RKO (cell line): Measurements from ENCODE around the gene MED16.
"Not testable (repeated sequence)": the region's sequence is repeated elsewhere in the genome, so short reads cannot be mapped to it uniquely, and the experiment has no call there.

Experiments
- DNase-seq: peaks from one replicate; pipeline ENCODE4 v3.0.0-alpha.2; 2016; ENCODE audit warnings: low spot score

MED16 gene

DNA sequence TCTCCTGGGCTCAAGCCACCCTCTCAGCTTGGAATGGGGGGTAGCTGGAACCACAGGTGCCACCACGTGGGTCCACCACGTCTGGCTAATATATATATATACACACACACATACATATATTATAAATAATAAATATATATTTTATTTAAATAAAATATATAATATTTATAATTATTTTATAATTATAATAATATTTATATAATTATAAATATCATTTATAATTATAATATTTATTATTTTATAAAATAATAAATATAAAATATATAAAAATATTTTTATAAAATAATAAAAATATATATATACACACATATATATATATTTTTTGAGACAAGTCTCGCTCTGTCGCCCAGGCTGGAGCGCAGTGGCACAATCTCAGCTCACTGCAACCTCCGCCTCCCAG, 38.4 kb downstream of the MED16 start:
- no peak for DNase-seq

DNA sequence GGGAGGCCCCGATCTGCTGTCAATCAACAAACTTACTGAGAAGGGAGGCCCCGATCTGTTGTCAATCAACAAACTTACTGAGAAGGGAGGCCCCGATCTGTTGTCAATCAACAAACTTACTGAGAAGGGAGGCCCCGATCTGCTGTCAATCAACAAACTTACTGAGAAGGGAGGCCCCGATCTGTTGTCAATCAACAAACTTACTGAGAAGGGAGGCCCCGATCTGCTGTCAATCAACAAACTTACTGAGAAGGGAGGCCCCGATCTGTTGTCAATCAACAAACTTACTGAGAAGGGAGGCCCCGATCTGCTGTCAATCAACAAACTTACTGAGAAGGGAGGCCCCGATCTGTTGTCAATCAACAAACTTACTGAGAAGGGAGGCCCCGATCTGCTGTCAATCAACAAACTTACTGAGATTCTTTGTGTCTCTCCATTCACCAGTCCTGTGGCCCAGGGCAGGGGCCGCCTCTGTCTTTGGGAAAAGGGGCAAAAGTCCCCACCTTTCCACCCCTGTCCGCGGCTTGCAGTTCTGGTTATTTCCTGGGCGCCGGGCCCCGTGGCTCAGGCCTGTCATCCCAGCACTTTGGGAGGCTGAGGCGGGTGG, 39.3 kb downstream of the MED16 start:
- DNase-seq: not testable (repeated sequence)

DNA sequence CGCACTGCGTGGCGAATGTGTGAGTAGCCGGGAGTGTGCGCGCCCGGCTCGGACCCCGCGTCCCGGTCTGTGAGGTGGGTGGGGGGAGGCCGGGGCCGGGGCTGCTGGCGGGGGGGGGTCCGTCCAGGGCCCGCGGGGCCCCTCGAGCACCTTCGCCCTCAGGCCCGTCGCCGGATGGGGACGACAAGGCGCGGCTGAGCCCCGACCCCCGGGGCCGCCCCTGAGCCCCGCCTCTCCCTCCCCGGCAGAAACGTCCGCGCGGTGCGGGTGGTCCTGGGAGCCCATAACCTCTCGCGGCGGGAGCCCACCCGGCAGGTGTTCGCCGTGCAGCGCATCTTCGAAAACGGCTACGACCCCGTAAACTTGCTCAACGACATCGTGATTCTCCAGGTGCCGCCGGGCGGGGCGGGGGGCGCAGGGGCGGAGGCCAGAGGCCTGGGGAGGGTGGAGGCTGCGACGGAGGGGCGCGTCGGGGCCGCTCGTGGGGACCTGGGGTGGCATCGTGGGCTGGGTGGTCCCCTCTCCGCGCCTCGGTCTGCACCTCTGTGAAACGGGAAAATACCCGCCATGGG, 39.9 kb downstream of the MED16 start:
- no peak for DNase-seq

GRCh38 chr19:852136-853013, 40.6 kb downstream of the MED16 start, which contains the start of gene ELANE:
TSS of gene ELANE (plus strand) at chr19:852303. CDS start at chr19:852329, 26 bp downstream.
- DNase-seq: no peak

GRCh38 chr19:850979-851335, 42.0 kb downstream of the MED16 start:
- no peak for DNase-seq

- peak; percentile 43 for DNase-seq
Measured at GRCh38 chr19:850221-850978, 42.6 kb downstream of the MED16 start.

DNA sequence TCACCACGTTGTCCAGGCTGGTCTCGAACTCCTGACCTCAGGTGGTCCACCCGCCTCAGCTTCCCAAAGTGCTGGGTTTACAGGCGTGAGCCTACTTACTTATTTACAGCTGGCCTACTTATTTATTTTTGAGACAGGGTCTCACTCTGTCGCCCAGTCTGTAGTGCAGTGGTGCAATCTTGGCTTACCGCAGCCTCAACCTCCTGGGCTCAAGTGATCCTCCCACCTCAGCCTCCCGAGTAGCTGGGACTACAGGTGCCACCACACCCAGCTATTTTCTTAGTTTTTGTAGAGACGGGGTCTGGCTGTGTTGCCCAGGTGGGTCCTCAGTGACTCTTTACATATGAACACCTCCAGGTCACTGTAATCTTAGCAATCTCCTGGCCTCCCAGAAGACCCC, 43.8 kb downstream of the MED16 start:
- DNase-seq: not testable (repeated sequence)

- no peak for DNase-seq
Measured at GRCh38 chr19:848386-848921, 44.5 kb downstream of the MED16 start.

DNA sequence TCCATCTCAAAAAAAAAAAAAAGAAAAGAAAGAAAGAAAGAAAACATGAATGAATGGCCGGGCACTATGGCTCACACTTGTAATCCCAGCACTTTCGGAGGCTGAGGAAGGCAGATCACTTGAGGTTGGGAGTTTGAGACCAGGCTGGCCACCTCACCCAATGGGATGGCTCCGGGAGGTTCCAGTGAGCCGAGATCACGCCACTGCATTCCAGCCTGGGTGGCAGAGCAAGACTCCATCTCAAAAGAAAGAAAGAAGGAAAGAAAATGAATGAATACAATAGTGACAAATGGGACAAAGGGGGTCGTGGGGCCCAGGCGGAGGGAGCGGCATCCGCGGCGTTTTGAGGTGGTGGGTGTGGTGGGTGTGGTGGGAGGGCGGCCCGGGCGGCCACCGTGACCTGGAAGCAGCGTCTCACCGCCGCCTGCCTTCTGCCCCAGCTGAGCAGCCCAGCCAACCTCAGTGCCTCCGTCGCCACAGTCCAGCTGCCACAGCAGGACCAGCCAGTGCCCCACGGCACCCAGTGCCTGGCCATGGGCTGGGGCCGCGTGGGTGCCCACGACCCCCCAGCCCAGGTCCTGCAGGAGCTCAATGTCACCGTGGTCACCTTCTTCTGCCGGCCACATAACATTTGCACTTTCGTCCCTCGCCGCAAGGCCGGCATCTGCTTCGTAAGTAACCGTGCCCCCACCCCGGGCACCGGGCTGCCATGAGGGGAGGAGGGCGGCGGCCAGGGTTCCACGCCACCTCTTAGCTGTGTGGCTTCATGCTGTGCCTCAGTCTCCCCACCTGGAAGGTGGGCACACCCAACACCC, 47.1 kb downstream of the MED16 start:
- no peak for DNase-seq

- no peak for DNase-seq
Measured at GRCh38 chr19:844546-844971, 48.4 kb downstream of the MED16 start.

GRCh38 chr19:843836-844545, 49.0 kb downstream of the MED16 start:
- DNase-seq: no peak

GRCh38 chr19:843180-843835, 49.7 kb downstream of the MED16 start:
- no peak for DNase-seq

- DNase-seq: not testable (repeated sequence)
Measured at GRCh38 chr19:842802-843179, 50.2 kb downstream of the MED16 start.

DNA sequence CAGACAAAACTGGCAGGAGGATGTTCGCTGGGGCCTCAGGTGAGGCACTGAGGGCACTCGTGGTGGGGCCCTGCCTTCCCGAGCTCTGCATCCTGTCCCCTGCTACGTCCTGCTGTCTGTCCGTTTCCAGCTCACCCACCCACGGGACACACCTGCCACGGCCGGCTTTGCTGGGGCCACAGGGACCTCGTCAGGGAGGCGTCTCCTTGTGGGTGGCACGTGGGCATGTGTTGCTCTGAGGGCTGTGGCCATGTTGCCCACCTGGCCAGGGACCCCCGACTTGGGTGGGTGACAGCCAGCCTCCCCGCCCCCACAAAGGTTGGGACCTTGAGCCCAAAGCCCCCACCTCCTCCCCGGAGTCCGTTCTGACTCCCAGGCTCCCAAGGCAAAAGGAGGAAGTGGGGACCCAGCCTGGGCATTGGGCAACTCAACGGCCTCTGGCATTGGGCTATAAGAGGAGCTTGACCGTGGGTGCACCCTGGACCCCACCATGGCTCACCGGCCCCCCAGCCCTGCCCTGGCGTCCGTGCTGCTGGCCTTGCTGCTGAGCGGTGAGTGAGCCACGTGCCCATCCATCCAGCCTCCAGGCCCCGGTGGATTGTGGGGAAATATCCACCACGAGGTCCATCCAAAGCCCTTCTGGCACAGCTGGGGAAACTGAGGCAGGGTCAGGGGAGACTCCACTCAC, 52.3 kb downstream of the MED16 start, which contains the start of gene PRTN3:
Gene PRTN3 (plus strand): TSS at position 481 of the 688 bp plus-strand sequence. CDS start 10 bp downstream, at position 491.
- no peak for DNase-seq

- DNase-seq: no peak
Measured at GRCh38 chr19:835210-835810, 57.7 kb downstream of the MED16 start.

- DNase-seq: no peak
Measured at GRCh38 chr19:834216-834615, 58.8 kb downstream of the MED16 start.

DNA sequence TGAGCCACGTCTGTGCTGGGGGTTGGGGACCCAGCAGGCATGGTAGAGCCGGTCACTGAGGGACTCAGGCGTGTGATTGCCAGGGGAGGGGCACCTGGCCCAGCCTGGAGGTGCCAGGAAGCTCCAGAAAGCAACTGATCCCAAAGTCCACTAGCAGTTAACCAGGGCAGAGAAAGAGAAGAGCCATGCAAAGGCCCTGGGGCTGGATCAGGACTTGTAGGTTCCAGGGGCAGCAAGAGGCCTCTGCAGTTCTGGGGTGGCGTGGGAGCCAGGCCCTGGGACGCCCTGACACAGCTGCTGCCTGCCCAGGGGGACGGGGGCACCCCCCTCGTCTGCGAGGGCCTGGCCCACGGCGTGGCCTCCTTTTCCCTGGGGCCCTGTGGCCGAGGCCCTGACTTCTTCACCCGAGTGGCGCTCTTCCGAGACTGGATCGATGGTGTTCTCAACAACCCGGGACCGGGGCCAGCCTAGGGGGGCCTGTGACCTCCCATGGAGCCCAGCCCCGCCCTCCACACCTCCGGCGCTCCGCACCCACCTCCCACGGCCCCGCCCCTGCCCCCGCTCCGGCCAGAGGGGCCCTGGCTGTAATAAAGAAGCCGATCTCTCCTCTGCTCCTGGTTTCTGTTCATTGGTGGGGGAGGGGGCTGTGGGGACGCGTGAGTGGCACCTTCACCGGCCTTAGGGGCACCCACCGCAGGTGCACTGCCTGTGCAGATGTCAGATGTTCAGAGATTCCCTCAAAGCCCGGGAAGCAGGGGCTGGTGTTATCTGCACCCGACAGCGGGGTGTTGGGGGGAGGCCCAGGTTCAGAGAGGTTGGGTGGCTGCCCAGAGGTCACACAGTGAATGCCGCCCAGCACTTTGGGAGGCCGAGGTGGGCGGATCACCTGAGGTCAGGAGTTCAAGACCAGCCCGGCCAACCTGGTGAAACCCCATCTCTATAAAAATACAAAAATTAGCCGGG, 61.3 kb downstream of the MED16 start:
- no peak for DNase-seq
